NCI-H1417 treated with DMSO at 0.1 percent for 48 hours (cell line): ENCODE data around the gene CHCHD6.

Source experiments
- DNase-seq: peaks from one replicate; lab custom pipeline; 2025; lab: John Stamatoyannopoulos, UW

The CHCHD6 gene

DNA sequence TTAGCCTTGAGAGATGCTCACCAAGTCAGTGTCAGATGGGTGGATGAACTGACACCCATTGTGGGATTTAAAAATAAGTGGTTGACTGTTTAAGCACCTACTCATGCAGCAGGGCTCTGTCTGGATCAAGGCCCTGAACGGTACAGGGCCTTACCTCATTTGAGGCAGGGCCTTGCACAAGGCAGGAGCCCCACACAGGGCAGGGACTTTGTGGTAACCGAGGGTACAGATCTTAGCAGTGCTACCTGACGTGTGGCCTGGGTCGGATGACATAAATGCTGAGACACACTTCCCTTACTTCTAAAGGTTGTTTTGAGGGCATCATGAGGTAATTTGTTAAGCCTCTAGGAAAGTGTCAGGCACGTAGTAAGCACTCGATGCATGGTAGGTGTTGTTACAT lies 219.4 kb downstream of the CHCHD6 start:
- DNase-seq = no peak

DNA sequence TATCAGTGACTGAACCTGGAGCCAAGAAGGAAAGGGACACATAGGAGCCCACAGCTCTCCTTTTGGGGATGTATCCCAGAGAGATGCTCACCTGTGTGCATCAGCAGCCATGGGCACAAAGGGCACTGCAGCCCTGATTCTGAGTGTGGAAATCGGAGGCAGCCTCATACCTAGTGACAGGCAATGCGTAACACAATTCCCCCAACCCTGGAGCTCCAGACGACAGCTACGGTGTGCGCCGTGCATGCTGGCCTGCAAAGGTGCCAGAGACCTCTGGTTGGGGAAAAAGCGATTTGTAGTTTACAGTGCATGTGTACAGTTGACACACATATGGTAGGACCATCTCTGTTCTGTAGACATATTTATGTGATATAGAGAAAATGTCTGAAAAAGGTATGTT lies 219.9 kb downstream of the CHCHD6 start:
- DNase-seq = no peak

DNA sequence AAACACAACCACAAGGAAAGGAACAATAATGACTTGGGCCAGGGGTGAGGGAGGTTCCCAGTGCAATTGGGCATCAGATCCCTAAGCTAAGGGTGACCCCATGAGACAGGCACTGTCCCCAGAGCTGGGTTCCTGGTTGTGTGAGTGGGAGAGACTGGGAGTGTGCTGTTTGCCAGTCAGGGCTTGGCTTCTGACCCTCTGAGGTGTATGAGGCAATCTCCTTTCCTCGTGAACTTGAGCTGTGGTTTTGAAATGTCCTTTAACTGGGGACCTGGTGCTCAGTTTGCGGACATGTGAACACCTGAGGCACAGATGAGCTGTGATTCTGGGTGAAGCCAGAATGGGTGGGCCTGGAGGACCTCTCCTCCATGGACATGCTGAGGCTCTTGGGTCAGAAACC lies 220.4 kb downstream of the CHCHD6 start:
- no peak for DNase-seq

DNA sequence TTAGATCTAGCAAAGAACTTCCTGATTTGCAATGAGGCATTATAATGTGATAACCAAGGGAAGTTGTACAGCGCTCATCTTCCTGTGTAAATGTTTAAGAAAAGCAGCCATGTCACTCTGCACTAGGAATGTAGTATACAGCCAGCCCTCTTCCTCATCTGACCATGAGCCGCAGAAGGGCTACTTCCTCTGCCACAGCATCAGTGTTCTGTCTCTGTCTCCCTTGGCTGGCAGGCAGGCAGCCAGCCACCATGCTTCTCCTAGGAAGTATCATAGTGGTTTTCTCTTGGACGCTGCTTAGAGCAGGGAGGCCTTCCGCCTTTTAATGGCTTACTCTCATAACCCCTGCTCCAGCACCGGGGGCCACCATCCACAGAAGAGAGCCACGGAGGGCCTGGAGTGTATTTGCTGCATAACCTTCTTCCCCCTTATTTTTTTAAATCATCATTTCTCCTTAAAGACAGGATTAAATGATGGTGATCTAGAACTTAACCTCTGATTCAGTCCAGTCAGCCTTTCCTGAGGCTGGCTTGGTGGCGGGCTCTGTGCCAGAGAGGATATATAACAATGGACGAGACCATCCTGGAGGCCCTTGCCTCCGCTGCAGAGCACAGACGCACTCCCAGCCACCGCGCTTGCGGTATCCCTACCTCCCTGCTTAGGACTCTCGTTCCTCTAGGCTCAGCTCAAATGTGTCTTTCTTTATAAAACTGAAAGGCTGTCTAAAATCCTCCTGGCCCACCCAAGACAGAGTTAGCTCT lies 221.6 kb downstream of the CHCHD6 start:
- DNase-seq = no peak

GRCh38 chr3:126926684-126927400 lies 222.8 kb downstream of the CHCHD6 start:
- no peak for DNase-seq

DNA sequence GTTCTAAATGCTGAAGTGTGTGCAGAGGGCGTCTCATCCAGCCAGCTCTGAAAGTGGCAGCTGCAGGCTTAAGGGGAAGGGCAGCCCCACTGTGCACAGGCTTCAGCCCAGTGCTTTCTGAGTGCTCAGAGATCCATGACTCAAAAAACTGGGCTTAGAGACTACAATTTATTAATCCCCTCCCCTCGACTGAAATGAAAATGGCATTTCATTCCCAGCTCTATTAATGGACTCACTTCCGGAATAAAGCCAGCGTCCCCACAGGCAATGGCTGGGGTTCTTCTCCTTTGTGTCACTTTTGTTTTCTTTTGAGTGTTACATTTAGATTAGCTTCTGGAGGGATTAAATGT lies 223.3 kb downstream of the CHCHD6 start:
- no peak for DNase-seq

- DNase-seq = no peak
Observed at GRCh38 chr3:126927846-126928245, 223.8 kb downstream of the CHCHD6 start.

DNA sequence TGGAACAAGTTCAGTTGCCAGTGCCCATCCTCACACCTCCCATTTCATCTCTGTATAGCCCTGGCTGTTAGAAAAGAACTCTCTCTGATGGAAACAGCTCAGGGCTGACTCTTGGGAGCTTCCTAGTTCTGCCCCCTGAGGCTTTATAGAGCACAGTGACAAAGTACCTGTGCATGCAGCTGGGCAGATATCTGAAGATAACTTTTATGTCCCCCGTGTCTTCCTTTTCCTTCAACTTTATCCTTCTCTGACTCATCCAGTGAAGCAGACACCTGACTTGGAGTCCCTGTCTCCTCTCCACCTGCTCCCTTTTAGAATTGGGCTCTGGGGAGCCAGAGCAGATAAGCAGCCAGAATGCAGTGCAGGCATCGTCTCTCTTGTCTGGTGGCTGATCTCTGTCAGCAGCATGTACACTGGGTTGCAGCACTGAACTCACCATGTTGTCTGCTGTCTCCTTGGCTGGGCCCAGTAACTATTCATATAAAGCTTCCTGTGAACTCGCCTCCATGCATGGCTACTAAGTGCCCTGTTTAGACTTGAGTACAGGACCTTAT lies 225.0 kb downstream of the CHCHD6 start:
- no peak for DNase-seq

GRCh38 chr3:126930936-126931600 lies 227.0 kb downstream of the CHCHD6 start:
- DNase-seq = no peak

GRCh38 chr3:126931806-126932187 lies 227.8 kb downstream of the CHCHD6 start:
- DNase-seq = no peak

DNA sequence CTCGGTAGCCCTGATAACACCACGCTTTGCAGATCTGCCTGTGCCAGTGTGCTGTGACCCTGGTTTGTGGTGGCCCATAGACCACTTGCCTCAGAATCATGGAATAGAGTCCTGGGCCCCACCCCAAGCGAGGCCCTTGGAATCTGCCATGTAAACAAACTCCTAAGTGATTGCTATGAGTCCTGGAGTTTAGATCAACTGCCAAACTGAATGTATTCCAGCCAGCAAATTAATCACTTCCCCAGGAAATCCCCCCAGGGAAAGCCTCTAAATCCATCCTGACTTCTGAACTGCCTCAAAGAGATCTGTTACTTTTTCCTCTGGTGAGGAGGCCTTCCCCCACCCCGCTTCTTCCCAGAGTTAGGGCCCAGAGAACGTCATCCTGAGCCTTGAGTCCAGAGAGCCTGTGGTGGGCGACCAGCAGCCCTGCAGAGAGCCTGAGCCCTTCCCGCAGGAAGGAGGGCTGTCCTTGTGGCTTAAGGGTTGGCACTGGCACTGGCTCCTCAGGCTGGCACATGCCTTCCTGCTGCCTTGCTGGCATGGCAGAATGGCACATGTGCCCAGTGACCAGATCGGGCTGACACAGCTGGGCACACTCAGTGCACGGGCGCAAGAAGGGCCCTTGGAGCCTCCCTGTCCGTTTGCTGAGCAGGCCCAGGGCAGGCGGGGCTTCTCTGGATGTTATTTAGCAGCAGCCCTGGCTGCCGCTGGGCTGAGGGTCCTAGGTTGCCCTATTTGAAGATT lies 228.3 kb downstream of the CHCHD6 start:
- no peak for DNase-seq

GRCh38 chr3:126934031-126934531 lies 230.0 kb downstream of the CHCHD6 start:
- DNase-seq = peak; percentile 12

GRCh38 chr3:126934991-126935390 lies 231.0 kb downstream of the CHCHD6 start:
- DNase-seq = no peak

DNA sequence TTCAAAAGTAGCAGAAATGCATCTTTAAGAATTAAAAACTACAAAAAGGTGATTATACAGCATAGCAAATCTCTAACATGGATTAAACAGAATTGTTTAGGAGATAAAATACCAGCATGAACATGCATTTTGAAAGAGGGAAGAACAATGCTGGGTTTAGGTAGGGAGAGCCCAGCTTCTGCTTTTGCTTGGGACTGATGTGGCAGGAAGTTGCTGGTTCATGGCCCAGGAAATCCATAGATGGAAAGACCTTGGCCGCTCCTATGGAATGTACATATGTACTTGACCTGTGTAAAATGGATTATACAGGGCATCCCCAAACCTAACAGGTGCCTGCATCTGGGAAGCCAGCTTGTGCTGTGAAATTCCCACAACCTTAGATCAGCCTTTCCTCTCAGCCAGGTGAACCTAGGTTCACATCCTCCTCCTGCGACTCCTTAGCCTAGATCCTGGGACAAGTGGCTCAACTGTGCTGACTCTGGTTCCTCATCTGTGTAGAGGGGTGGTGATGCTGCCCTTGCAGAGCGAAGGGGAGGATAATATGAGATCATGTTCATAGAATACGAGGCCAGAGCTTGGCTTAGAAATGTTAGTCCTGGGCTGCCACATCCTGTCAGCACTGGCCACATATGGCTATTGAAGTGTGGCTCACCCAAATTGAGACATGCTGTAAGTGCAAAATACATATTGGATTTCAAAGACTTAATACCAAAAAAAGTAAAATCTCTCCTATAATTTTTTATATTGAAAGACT lies 231.9 kb downstream of the CHCHD6 start:
- no peak for DNase-seq

GRCh38 chr3:126936853-126937425 lies 232.9 kb downstream of the CHCHD6 start:
- DNase-seq = no peak

- DNase-seq = no peak
Observed at GRCh38 chr3:126937533-126937932, 233.5 kb downstream of the CHCHD6 start.

- DNase-seq = no peak
Observed at GRCh38 chr3:126937973-126938372, 233.9 kb downstream of the CHCHD6 start.

DNA sequence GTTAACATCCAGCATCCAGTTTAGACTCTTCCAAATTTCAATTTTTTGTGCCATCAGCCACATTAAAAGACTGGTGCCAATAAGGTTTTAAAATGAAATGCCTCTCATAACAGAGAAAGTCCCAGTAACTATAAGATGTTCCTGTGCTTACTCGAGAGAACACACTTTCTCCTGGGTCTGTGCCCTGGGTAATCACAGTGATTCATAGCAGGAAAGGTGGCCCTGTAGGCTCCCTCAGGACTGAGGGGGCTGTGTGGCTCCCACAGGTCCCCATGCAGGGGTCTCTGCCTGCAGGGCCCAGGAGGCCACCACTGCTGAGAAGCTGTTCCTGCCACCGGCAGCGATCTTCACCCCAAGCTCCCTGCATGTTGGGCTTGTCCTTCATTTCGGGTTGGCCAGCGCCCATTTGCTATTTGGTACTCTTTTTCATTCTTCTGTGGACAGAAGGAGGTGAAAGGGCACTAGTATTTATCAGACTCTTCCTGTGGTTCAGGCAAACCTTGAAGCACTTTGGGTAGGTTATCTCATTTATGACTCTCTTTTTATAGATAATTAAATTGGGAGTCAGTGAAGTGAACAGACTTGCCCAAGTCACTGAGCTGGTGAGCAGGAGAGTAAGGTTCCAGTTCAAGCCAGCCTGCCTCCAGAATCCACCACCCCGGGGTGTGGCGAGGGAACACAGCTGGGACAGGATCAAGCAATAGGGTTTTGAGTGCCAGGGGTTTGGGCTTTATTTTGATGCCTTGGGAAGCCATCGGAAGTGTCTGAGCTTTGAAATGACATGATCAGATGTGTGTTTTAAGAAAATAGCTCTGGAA lies 234.7 kb downstream of the CHCHD6 start:
- DNase-seq = no peak

- no peak for DNase-seq
Observed at GRCh38 chr3:126939338-126939718, 235.3 kb downstream of the CHCHD6 start.

- DNase-seq = no peak
Observed at GRCh38 chr3:126939733-126940132, 235.7 kb downstream of the CHCHD6 start.
